Transverse colon (tissue), 3 donors: ENCODE data around the gene APOE.

Experiments
- POLR2A ChIP-seq: fragments of 450-650 bp; IDR thresholded peaks from one replicate; pipeline ENCODE4 v1.6.1; 2016; ENCODE audit warnings: antibody characterized with exemption, mild to moderate bottlenecking, moderate library complexity
- TF ChIP-seq, protein P1 (sequence below), 5 experiments: fragments of 200-600 bp in 3 of 5; fragments of 450-650 bp in 2 of 5; sonication (generic) in 3 of 5; IDR thresholded peaks; 1 replicate in 2 of 5; 2 replicates in 3 of 5; pipeline ENCODE4 v1.5.1; 2016 to 2017; ENCODE audit warnings: antibody characterized with exemption in 5 of 5, inconsistent platforms in 3 of 5, mild to moderate bottlenecking in 2 of 5, moderate library complexity in 1 of 5

- no peak for TF ChIP-seq POLR2A
- TF ChIP-seq, protein P1, sequence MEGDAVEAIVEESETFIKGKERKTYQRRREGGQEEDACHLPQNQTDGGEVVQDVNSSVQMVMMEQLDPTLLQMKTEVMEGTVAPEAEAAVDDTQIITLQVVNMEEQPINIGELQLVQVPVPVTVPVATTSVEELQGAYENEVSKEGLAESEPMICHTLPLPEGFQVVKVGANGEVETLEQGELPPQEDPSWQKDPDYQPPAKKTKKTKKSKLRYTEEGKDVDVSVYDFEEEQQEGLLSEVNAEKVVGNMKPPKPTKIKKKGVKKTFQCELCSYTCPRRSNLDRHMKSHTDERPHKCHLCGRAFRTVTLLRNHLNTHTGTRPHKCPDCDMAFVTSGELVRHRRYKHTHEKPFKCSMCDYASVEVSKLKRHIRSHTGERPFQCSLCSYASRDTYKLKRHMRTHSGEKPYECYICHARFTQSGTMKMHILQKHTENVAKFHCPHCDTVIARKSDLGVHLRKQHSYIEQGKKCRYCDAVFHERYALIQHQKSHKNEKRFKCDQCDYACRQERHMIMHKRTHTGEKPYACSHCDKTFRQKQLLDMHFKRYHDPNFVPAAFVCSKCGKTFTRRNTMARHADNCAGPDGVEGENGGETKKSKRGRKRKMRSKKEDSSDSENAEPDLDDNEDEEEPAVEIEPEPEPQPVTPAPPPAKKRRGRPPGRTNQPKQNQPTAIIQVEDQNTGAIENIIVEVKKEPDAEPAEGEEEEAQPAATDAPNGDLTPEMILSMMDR (IDR thresholded peaks at IDR 0.05) = no peak
Measured at GRCh38 chr19:44874317-44874716, 31.3 kb upstream of the APOE start.
